ENCODE data around the gene CNTN1. TPM values are rescaled to one million over a fixed set of nuclear protein-coding genes. Genes with fewer than 3 reads are reported as not detected.

The CNTN1 gene
- polyA plus RNA-seq, 1 of the 3 experiments (the other 2 are of a cell fraction), result 0.13 TPM

DNA sequence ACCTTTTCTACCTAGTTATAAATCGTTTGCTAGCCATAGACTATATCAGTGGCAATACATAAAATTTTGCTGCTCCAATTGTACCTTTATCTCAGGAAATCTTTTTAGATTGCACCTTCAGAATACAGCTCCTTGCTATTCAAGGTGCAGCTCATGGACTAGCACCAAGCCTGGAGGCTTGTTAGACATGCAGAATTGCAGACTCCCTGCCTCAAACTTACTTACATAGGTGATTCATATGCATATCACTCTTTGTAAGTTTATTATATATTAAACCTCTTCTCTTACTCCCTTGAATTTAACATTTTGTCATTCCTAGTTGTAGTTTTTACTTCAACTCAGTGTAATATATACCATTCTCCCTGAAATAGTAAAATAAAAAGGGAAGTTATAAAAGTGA, 300.4 kb downstream of the CNTN1 start:
- Histone ChIP-seq H3K4me3 (ENCODE audit: low read depth in 2 of 2, low read length in 1 of 2) (no peak overlapping the region), H3K4me1 (ENCODE audit: control insufficient read depth in 1 of 2, insufficient read depth in 2 of 2, low read depth in 1 of 2, low read length in 1 of 2) (no peaks in the 10 kb centered on the region), H2AFZ (ENCODE audit: low read depth) (0 out of 2 replicates have a peak overlapping the region, but pooled peaks have one; percentile 29), H3K9ac (no peak overlapping the region), H3K4me2 (no peak overlapping the region), H3K9me3 (no peaks in the 10 kb centered on the region), H3K79me2 (ENCODE audit: insufficient read depth) (no peaks in the 10 kb centered on the region), H3K9me2 (no peaks in the 10 kb centered on the region; the same call in 1 of the 2 replicates), H3F3A (replicated peaks; ENCODE audit: insufficient read depth) (no peaks in the 10 kb centered on the region), H3K27me3 (ENCODE audit: insufficient read depth) (no peaks in the 10 kb centered on the region), H4K20me1 (ENCODE audit: insufficient read depth) (no peaks in the 10 kb centered on the region), H3K36me3 (replicated peaks in 1 of 2; ENCODE audit: control insufficient read depth in 1 of 2, insufficient read depth in 2 of 2, low read length in 1 of 2) (no peaks in the 10 kb centered on the region), H3K27ac (ENCODE audit: low read depth in 2 of 2, low read length in 1 of 2) (no peak overlapping the region)
- 38% methylated on average over 1 of the region's 1 CpG for WGBS (ENCODE audit: low lambda C conversion rate)
- no peak for TF ChIP-seq EP300 (IDR thresholded peaks at IDR 0.05; ENCODE audit: borderline replicate concordance in 1 of 2, low read depth in 1 of 2, low read length in 1 of 2)
- TF ChIP-seq RFX5 (IDR thresholded peaks at IDR 0.05; ENCODE audit: low read length), result no peak
- TF ChIP-seq, protein P1, sequence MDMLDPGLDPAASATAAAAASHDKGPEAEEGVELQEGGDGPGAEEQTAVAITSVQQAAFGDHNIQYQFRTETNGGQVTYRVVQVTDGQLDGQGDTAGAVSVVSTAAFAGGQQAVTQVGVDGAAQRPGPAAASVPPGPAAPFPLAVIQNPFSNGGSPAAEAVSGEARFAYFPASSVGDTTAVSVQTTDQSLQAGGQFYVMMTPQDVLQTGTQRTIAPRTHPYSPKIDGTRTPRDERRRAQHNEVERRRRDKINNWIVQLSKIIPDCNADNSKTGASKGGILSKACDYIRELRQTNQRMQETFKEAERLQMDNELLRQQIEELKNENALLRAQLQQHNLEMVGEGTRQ (IDR thresholded peaks at IDR 0.05; ENCODE audit: borderline replicate concordance, low read depth, low read length), result no peak
- no peak for TF ChIP-seq MXI1 (IDR thresholded peaks at IDR 0.05; ENCODE audit: low read depth, low read length)
- no peak for TF ChIP-seq EZH2phosphoT487 (IDR thresholded peaks at IDR 0.05; ENCODE audit: borderline replicate concordance, low read depth)
- TF ChIP-seq, protein P2, sequence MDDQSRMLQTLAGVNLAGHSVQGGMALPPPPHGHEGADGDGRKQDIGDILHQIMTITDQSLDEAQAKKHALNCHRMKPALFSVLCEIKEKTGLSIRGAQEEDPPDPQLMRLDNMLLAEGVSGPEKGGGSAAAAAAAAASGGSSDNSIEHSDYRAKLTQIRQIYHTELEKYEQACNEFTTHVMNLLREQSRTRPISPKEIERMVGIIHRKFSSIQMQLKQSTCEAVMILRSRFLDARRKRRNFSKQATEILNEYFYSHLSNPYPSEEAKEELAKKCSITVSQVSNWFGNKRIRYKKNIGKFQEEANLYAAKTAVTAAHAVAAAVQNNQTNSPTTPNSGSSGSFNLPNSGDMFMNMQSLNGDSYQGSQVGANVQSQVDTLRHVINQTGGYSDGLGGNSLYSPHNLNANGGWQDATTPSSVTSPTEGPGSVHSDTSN (IDR thresholded peaks at IDR 0.05), result no peak
- TF ChIP-seq, protein P3, sequence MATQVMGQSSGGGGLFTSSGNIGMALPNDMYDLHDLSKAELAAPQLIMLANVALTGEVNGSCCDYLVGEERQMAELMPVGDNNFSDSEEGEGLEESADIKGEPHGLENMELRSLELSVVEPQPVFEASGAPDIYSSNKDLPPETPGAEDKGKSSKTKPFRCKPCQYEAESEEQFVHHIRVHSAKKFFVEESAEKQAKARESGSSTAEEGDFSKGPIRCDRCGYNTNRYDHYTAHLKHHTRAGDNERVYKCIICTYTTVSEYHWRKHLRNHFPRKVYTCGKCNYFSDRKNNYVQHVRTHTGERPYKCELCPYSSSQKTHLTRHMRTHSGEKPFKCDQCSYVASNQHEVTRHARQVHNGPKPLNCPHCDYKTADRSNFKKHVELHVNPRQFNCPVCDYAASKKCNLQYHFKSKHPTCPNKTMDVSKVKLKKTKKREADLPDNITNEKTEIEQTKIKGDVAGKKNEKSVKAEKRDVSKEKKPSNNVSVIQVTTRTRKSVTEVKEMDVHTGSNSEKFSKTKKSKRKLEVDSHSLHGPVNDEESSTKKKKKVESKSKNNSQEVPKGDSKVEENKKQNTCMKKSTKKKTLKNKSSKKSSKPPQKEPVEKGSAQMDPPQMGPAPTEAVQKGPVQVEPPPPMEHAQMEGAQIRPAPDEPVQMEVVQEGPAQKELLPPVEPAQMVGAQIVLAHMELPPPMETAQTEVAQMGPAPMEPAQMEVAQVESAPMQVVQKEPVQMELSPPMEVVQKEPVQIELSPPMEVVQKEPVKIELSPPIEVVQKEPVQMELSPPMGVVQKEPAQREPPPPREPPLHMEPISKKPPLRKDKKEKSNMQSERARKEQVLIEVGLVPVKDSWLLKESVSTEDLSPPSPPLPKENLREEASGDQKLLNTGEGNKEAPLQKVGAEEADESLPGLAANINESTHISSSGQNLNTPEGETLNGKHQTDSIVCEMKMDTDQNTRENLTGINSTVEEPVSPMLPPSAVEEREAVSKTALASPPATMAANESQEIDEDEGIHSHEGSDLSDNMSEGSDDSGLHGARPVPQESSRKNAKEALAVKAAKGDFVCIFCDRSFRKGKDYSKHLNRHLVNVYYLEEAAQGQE (IDR thresholded peaks at IDR 0.05; ENCODE audit: low read depth, low read length), result no peak
- TF ChIP-seq SIN3A (IDR thresholded peaks at IDR 0.05; ENCODE audit: borderline replicate concordance, low read depth, low read length), result no peak
- no peak for TF ChIP-seq FOXJ3 (CRISPR knock-in tag; IDR thresholded peaks at IDR 0.05)
- no peak for TF ChIP-seq RCOR1 (IDR thresholded peaks at IDR 0.05; ENCODE audit: low read length)
- no peak for TF ChIP-seq POLR2AphosphoS5 (IDR thresholded peaks at IDR 0.05; ENCODE audit: low read depth, low read length)
- TF ChIP-seq, protein P4, sequence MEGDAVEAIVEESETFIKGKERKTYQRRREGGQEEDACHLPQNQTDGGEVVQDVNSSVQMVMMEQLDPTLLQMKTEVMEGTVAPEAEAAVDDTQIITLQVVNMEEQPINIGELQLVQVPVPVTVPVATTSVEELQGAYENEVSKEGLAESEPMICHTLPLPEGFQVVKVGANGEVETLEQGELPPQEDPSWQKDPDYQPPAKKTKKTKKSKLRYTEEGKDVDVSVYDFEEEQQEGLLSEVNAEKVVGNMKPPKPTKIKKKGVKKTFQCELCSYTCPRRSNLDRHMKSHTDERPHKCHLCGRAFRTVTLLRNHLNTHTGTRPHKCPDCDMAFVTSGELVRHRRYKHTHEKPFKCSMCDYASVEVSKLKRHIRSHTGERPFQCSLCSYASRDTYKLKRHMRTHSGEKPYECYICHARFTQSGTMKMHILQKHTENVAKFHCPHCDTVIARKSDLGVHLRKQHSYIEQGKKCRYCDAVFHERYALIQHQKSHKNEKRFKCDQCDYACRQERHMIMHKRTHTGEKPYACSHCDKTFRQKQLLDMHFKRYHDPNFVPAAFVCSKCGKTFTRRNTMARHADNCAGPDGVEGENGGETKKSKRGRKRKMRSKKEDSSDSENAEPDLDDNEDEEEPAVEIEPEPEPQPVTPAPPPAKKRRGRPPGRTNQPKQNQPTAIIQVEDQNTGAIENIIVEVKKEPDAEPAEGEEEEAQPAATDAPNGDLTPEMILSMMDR (IDR thresholded peaks at IDR 0.05), result no peak
- TF ChIP-seq GATA2 (CRISPR knock-in tag; IDR thresholded peaks at IDR 0.05), result no peak
- CTCF ChIA-PET, result no interaction called here
- DNase-seq, result no peak
- POLR2A ChIA-PET, result no interaction called here
